GM19324 (cell line): ENCODE results near the gene VAMP2.

ENCODE experiments used
- ATAC-seq: cut with Tn5 transposase; IDR thresholded peaks from one replicate; pipeline ENCODE4 v1.9.1; 2021; ENCODE audit warnings: mild to moderate bottlenecking, moderate library complexity; ENCODE audit not compliant: unreplicated experiment, low FRiP score

VAMP2 gene

DNA sequence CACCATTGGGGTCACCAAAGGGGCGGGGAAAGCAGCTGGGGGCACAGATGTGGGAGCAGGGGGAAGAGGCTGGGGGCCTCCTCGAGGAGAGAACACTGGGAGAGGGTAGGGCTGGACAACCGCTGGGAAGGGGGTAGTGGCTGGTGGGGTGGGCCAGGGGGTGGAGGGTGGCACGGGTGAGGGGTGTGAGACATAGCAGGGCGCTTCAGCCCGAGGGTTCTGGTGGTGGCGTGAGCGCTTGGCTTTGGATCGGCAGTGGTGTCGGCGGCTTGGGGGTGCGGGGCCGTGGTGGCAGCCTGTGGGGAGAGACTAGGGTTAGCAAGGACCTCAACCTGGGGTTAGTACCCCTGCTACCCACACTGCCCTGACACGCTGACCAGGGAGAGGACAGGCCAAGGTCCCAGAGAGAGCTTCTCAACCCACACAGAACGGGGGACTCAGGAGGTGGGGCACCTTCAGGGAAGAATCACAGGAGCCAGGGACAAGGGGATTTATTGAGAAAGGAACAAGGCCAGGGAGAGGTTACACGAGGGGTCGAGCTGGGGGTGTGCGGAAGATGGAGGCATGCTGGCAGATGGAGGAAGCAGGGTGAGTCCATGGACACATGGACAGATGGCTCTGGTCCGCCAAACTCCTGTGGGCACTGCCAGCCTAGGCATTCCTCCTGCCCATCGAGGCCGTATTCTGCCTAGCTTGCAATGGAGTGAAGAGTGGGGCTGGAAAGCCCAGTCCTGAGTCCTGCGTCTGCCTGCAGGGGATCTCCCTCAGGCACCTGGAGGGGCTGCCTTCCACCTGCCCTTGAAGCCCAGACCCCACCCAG, 19.0 kb downstream of the VAMP2 start:
- ATAC-seq, result no peak

- ATAC-seq, result no peak
These were observed 19.7 kb downstream of the VAMP2 start for GRCh38 chr17:8142887-8143580.

- ATAC-seq, result no peak
These were observed 20.4 kb downstream of the VAMP2 start for GRCh38 chr17:8142158-8142886.

DNA sequence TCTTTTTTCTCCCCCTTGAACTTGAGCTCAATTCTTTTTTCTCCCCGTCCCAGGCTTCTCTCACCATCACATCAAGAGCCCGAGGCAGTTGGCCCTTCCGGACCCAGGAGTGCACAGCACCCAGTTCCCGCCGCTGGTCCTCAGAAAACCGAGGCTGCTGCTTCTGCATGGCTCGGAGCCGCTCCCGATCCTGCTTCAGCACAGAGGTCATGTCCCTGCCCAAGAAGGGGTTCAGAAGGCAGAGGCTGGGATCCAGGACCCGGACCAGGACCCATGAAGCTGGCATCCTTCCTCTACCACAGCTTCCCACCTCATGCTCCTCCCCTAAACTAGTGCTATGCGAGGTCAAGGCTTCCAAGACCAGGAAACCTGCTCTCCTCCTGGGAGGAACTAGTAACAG, 21.0 kb downstream of the VAMP2 start:
- no peak for ATAC-seq

DNA sequence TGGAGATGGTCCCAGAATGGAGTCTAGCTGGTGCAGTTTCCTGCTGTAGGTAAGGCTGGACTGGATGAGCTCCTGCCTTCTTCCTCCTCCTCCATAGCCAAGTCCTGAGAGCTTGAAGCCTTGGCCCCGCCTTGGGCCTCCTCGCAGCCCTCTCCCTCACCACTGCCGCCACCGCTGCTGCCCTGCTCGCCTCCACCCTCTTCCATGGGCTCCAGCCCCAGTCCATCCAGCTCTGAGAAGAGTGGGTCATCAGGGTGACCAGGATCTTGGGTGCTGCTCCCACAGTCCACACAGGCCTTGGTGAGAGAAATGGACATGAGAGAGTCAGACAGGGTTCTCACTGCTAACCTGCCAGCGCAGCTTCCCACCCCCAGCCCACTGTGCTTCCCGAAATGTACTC, 21.7 kb downstream of the VAMP2 start:
- ATAC-seq, result no peak

DNA sequence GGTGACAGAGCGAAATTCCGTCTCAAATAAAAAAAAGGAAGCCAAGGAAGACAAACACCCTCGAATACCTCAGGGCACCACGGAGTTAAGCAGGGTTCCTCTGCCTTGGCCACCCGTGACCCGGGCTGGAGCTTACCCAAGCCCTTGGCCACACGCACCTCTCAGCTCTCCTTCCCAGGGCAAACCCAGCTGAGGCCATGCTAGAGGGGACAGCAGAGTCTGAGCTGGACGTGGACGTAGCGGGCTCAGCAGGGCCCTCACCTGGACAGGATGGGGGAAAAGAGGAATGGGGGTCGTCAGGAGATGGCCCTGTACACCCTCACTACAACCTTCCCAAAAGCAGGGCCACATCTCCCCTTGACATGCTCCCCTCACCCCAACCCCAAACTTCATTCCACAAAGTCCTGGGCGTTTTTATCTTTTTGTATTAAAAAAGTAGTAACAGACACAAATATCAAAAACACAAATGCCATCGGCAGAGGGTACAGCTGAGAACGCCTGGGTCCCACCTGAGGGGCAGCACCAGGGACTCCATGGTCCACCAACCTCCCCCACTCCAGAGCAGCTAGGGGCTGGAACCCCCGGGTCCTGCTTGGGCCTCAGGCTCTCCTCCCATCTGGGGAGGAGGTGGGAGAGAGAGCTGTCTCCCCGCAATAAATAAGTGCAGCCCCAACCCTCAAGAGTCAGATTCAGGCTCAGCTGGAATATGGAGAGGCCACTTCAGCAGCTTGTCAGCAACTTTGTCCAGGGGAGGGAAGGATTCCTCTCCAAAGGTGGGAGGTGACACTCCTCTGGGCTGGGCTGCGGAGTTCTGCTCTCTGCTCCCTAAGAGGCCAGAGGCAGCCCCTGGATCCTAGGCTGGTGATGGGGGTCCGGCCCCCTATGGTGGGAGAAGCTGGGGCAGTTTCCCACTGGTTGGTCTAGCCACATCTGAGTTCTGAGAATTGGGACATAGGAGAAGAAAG, 22.4 kb downstream of the VAMP2 start:
- no peak for ATAC-seq

DNA sequence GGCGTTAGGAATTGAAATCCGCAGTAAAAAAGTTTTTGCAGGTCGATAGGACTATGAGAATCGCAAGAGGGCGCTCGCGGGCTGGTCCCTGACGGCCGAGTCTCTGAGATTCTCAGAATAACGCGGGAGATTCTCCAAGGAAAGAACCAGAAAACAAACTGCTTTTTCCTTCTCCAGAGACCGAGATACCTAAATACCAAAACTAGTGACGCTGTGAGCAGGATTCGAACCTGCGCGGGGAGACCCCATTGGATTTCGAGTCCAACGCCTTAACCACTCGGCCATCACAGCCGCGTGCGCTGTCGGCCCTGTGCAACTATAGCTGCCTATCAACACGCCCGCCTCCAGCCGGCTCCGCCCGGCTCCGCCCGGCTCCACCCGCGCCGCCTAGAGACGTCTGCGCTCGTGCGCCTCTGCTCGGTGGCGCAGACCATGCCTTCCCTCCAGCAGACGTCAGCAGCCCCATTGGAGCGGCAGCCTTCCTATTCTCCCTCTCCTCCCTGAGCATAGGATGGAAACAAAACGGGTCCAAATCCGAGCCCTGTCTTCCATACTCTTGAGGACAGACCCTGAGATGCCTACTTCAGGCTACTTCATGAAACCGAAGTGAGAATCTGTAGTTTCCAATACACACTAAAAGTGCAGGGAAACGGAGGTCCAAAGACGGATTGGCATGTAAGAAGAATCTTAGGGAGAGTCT, 23.9 kb downstream of the VAMP2 start:
- ATAC-seq, result peak; percentile 91

GRCh38 chr17:8138374-8138671, 24.4 kb downstream of the VAMP2 start:
- ATAC-seq, result peak; percentile 1

GRCh38 chr17:8137645-8138373, 24.9 kb downstream of the VAMP2 start:
- no peak for ATAC-seq

DNA sequence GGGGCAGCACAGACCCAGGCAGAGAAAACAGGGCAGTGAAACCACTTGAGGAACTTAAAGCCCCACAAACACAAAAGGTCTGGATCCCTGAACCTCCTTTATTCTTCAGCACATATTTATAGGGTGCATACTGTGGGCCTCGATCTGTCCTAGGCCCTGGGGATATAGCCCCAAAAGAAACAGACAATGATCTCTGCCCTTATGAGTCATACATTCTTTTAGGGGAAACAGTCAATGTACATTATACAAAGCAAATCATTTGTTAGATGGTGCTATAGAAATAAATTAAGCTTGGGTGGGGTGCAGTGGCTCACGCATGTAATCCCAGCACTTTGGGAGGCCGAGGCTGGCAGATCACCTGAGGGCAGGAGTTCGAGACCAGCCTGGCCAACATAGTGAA, 28.8 kb downstream of the VAMP2 start:
- no peak for ATAC-seq

DNA sequence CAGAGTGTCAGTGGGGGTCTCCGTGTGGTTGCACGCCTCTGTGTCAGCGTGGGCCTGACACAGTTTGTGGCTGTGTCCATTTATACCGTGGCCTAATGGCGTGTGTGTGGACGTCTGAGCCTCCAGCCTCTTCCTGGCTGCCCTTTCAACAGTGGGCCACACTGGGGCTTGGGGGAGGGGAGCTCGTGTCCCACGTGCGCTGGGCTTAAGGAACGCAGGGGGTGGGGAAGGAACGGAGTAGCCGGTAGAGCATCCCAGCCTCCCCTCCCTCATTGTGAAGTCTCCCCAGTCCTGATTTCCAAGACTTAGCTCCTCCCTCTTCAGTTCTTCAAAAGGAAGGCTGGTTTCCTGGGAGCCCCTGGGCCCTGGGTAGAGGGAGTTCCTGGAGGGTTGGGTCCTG, 29.3 kb downstream of the VAMP2 start:
- ATAC-seq, result no peak

DNA sequence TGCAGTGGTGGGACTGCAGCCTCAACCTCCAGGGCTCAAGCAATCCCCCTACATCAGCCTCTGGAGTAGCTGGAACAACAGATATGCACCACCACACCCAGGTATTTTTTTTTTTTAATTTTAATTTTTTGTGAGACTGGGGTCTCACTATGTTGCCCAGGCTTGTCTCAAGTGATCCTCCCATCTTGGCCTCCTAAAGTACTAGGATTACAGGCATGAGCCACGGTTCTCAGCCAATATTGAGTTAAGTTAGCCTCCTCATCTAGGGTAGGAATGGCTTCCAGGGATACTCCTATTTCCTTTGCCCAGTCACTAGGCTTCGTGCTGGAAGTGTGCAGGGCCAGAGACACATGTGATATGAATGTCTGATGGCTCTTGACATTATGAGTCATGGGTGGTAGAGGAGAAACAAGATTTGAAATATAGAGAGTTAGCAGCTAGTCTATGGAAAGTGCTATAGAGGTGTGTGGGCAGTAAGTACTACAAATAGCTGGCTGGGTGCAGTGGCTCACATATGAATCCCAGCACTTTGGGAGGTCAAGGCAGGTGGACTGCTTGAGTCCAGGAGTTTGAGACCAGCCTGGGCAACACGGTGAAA, 30.8 kb downstream of the VAMP2 start:
- no peak for ATAC-seq

DNA sequence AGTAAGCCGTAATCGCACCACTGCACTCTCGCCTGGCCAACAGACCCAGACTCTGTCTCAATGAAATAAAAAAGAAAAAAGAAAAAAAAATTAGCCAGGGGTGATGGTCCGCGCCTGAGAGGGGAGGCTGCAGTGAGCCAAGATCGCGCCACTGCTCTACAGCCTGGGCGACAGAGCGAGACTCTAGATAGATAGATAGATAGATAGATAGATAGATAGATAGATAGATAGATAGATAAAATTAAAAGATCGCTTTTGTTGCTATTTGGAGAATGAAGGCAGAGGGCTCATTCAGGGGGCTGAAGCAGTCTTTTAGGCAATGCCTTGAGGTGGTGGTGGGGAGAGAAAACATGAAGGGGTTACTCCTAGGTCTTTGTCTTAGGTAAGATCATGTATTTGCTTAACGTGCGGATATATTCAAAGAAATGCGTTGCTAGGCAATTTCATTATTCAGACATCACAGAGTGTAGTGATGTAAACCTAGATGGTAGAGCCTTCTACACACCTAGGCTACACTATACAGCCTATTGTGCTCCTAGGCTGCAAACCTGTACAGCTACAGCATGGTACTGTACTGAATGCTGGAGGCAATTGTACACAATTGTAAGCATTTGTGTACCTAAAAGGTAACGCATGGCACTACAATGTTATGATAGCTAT, 34.5 kb downstream of the VAMP2 start:
- no peak for ATAC-seq

DNA sequence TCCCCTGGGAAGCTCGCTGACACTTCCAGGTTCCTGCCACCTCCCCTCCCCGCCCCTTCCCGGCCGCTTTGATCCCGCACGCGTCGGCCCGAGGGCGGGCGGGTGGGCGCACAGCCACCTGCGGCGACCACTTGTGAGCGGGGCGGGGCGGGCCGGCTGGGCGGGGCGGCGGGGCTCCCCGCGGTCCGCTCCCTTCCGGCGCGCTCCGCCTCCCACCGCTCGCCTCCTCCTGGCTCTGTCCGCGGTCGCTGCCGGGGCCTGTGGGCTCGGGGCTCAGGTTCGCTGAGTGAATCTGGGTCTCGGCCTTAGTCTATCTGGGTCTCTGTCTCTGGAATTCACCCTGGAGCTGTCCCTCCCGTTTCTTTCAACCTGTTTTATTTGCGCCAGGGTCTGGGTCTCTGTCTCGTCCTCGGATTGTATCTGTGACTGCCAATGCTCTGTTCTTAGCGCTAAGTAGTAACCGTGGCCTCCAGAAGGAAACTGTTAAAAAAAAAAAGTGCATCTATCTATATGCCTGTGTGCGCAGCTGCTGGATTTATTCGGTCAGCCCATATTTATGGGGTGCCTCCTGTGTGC, 36.2 kb downstream of the VAMP2 start:
- peak; percentile 36 for ATAC-seq

DNA sequence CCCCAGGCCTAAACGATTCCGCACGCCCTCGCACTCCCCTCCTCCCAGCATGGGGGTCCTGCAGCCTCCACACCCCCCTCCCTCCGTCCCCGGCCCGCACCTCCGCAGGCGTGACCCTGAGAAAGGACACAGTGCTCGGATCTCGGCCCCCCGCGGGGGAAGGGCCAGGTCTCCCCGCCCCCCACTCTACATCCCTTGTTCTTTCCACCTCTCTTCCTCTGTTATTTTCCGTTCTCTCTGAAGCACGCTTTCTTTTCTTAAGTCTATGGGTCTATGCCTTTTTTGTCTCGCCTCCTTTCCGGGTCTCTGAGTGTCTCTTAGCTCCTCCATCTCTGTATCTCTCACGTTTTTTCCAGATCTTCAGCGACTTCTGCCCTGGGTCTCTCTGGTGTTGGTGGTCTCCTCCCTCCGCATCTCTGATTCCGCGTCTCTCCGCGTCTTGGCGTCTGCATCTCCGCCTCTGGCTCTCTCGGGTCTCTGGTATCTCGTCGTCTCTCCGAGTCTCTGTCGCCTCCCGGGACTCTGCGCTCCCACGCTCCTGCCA, 36.7 kb downstream of the VAMP2 start:
- no peak for ATAC-seq

GRCh38 chr17:8125154-8125946, 37.4 kb downstream of the VAMP2 start:
- no peak for ATAC-seq
